ENCODE measurements around the gene MOB3A.

- TF ChIP-seq MXI1 (IDR thresholded peaks at IDR 0.05; ENCODE audit: low read depth, low read length) (no peak), YY1 (IDR thresholded peaks at IDR 0.05; ENCODE audit: low read depth, low read length) (no peak), HDGF (IDR thresholded peaks at IDR 0.05) (no peak), EGR1 (IDR thresholded peaks at IDR 0.05; ENCODE audit: borderline replicate concordance in 1 of 2, low read depth in 2 of 2, low read length in 2 of 2) (no peak), DPF2 (IDR thresholded peaks at IDR 0.05) (no peak), CTCF (IDR thresholded peaks at IDR 0.05 in 2 of 3, conservative IDR thresholded peaks at IDR 0.05 in 1 of 3; ENCODE audit: control insufficient read depth in 2 of 3, extremely low read depth in 1 of 3, insufficient read depth in 1 of 3, low read depth in 3 of 3, low read length in 3 of 3) (no peak), FOXM1 (IDR thresholded peaks at IDR 0.05; ENCODE audit: low read depth, low read length) (no peak), ATF3 (IDR thresholded peaks at IDR 0.05; ENCODE audit: borderline replicate concordance, extremely low read depth, low read depth, low read length) (no peak), RB1 (IDR thresholded peaks at IDR 0.05; ENCODE audit: borderline replicate concordance) (no peak), GABPA (IDR thresholded peaks at IDR 0.05; ENCODE audit: low read depth) (no peak)
Measured at GRCh38 chr19:2119921-2120785, 24.0 kb upstream of the MOB3A start.

All from GM12878 (cell line).